Hepatocyte (in vitro differentiated cells): ENCODE results near the gene IQCB1.

ENCODE experiments used
- CTCF ChIP-seq: fragments of 200-600 bp; sonication (generic); IDR thresholded peaks from 2 replicates; pipeline ENCODE4 v1.5.1; 2016; ENCODE audit warnings: antibody characterized with exemption, mild to moderate bottlenecking; ENCODE audit not compliant: poor library complexity
- EZH2phosphoT487 ChIP-seq: fragments of 200-600 bp; sonication (generic); IDR thresholded peaks from one replicate; pipeline ENCODE4 v1.6.1; 2018; ENCODE audit warnings: antibody characterized with exemption, mild to moderate bottlenecking, low read depth, moderate library complexity; ENCODE audit not compliant: unreplicated experiment, severe bottlenecking

- TF ChIP-seq CTCF (no peak), EZH2phosphoT487 (no peak)
These were observed 99.7 kb downstream of the IQCB1 start for GRCh38 chr3:121735047-121735696.
